GM18505 (cell line): ENCODE data around the gene GPR84.

ENCODE experiments used
- ATAC-seq: cut with Tn5 transposase; IDR thresholded peaks from one replicate; pipeline ENCODE4 v1.9.1; 2021; ENCODE audit not compliant: unreplicated experiment
- POLR2A ChIP-seq: IDR thresholded peaks from 4 replicates; pipeline ENCODE4 v1.6.1; 2011; ENCODE audit warnings: borderline replicate concordance; ENCODE audit not compliant: insufficient read depth, insufficient read length; ENCODE audit errors: extremely low read depth

The GPR84 gene

GRCh38 chr12:54376596-54376995 lies 12.3 kb upstream of the GPR84 start:
- no peak for TF ChIP-seq POLR2A

GRCh38 chr12:54375259-54375579 lies 10.9 kb upstream of the GPR84 start:
- no peak for TF ChIP-seq POLR2A
- no peak for ATAC-seq

More at GRCh38 chr12:54376596-54376995, 12.3 kb upstream of the GPR84 start:
- ATAC-seq: no peak

GRCh38 chr12:54374562-54375258 lies 10.4 kb upstream of the GPR84 start:
- ATAC-seq: no peak
- no peak for TF ChIP-seq POLR2A

- no peak for TF ChIP-seq POLR2A
Observed at GRCh38 chr12:54373649-54374561, 9.6 kb upstream of the GPR84 start.

GRCh38 chr12:54372113-54372806 lies 8.0 kb upstream of the GPR84 start:
- TF ChIP-seq POLR2A: no peak
- ATAC-seq: no peak

More at GRCh38 chr12:54373649-54374561, 9.6 kb upstream of the GPR84 start:
- ATAC-seq: no peak

- TF ChIP-seq POLR2A: no peak
- ATAC-seq: no peak
Observed at GRCh38 chr12:54371328-54372112, 7.2 kb upstream of the GPR84 start.

GRCh38 chr12:54370171-54370730 lies 6.0 kb upstream of the GPR84 start:
- peak; percentile 44 for ATAC-seq
- TF ChIP-seq POLR2A: no peak

GRCh38 chr12:54369597-54370131 lies 5.4 kb upstream of the GPR84 start:
- ATAC-seq: no peak
- TF ChIP-seq POLR2A: no peak

GRCh38 chr12:54368709-54369596 lies 4.7 kb upstream of the GPR84 start:
- TF ChIP-seq POLR2A: peak; percentile 19
- peak; percentile 60 for ATAC-seq

GRCh38 chr12:54368025-54368708 lies 3.9 kb upstream of the GPR84 start:
- ATAC-seq: no peak
- no peak for TF ChIP-seq POLR2A

GRCh38 chr12:54363618-54364017 lies 668 bp downstream of the GPR84 start:
- no peak for ATAC-seq
- TF ChIP-seq POLR2A: no peak

GRCh38 chr12:54363047-54363446 lies 1.2 kb downstream of the GPR84 start:
- ATAC-seq: no peak
- TF ChIP-seq POLR2A: no peak
